ENCODE measurements around the gene HYAL1.
"Not testable (repeated sequence)": the region's sequence is repeated elsewhere in the genome, so short reads cannot be mapped to it uniquely, and the experiment has no call there.

Gene HYAL1

GRCh38 chr3:50272538-50272910, 30.9 kb downstream of the HYAL1 start:
- FAIRE-seq: not testable (repeated sequence)

GRCh38 chr3:50271314-50271936, 31.9 kb downstream of the HYAL1 start:
- no peak for FAIRE-seq

- no peak for FAIRE-seq
These were observed 32.8 kb downstream of the HYAL1 start for GRCh38 chr3:50270422-50271224.

GRCh38 chr3:50269977-50270413, 33.4 kb downstream of the HYAL1 start:
- FAIRE-seq: no peak

GRCh38 chr3:50269460-50269859, 33.9 kb downstream of the HYAL1 start:
- no peak for FAIRE-seq

- no peak for FAIRE-seq
These were observed 34.5 kb downstream of the HYAL1 start, which contains the start of gene SEMA3B for GRCh38 chr3:50268703-50269451. SEMA3B (plus strand) TSS chr3:50269147; CDS start chr3:50269241, 94 bp downstream.

GRCh38 chr3:50268276-50268675, 35.1 kb downstream of the HYAL1 start:
- FAIRE-seq: no peak

GRCh38 chr3:50267280-50267913, 36.0 kb downstream of the HYAL1 start:
- no peak for FAIRE-seq

- FAIRE-seq: no peak
These were observed 36.5 kb downstream of the HYAL1 start for GRCh38 chr3:50266836-50267235.

- FAIRE-seq: no peak
These were observed 37.4 kb downstream of the HYAL1 start for GRCh38 chr3:50266017-50266416.

- no peak for FAIRE-seq
These were observed 37.8 kb downstream of the HYAL1 start for GRCh38 chr3:50265571-50265970.

- FAIRE-seq: no peak
These were observed 38.3 kb downstream of the HYAL1 start for GRCh38 chr3:50264964-50265485.

GRCh38 chr3:50264383-50264963, 38.9 kb downstream of the HYAL1 start:
- FAIRE-seq: no peak

GRCh38 chr3:50263478-50264382, 39.6 kb downstream of the HYAL1 start:
- FAIRE-seq: no peak

- no peak for FAIRE-seq
These were observed 40.6 kb downstream of the HYAL1 start for GRCh38 chr3:50262778-50263177.

GRCh38 chr3:50262200-50262599, 41.2 kb downstream of the HYAL1 start:
- not testable (repeated sequence) for FAIRE-seq

- no peak for FAIRE-seq
These were observed 41.9 kb downstream of the HYAL1 start for GRCh38 chr3:50261505-50261904.

GRCh38 chr3:50260942-50261441, 42.4 kb downstream of the HYAL1 start:
- no peak for FAIRE-seq

GRCh38 chr3:50260027-50260941, 43.1 kb downstream of the HYAL1 start:
- no peak for FAIRE-seq

Data from colon (tissue), 2 donors.